ENCODE measurements around the gene FAHD1. TPM values are rescaled to one million over a fixed set of nuclear protein-coding genes. Genes with fewer than 3 reads are reported as not detected.

Gene FAHD1
- total and polyA plus RNA-seq, 7 experiments from 2014 or later, result 7.8 to 28.6 (median 10.0) TPM

DNA sequence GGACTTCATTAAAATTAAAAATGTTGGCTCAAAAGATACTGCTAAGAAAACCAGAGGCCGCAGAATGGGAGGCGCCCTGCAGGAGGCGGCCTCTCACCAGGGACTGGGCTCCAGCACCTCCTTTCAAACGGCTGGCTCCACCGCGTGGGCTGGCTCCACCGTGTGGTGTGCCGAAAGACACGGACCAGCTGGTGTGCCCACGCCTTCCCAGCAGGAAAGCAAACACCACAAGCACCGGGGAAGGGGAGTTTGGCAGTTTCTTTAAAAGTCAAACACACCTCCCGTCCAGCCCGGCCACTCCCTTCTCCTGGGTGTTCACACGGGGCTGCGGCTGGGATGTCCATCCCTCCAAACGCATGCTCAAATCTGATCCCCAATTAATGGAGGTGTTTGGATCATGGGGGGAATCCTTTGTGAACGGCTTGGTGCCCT is 14.3 kb upstream of the FAHD1 start:
- DNase-seq, result peak in 8 of 9 donors; percentile 43 to 63 (median 52)

DNA sequence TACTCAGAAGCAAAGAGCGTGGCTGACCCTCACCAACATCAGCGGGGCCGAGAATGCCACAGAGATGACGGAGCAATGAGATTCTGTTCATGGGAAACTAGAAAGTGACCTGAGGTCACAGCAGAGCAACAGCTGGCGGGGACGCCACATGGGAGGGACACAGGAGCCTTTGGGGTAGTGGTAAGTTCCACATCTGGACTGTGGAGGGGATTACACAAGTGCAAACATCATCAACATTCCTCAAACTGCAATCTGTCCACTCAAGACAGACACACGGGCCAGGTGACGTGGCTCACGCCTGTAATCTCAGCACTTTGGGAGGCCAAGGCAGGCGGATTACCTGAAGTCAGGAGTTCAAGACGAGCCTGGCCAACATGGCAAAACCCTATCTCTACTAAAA is 11.5 kb upstream of the FAHD1 start:
- DNase-seq (no peak), ATAC-seq (no peak)
- no peaks in the 10 kb centered on the region for H3K9me3 Mint-ChIP-seq
- Histone ChIP-seq H3K36me3 (ENCODE audit: control insufficient read depth in 2 of 3, insufficient read depth in 3 of 3, low read length in 3 of 3) (peaks cover 5 to 64% (median 12%) of the 10 kb centered on the region in 3 experiments), H3K4me3 (ENCODE audit: low read length) (no peak overlapping the region), H3K9me3 (ENCODE audit: control insufficient read depth in 2 of 3, low read length in 3 of 3) (no peaks in the 10 kb centered on the region), H3K27me3 (ENCODE audit: control insufficient read depth in 2 of 2, insufficient read depth in 2 of 2, low read length in 2 of 2) (no peaks in the 10 kb centered on the region), H3K4me1 (ENCODE audit: control insufficient read depth in 2 of 2, insufficient read depth in 2 of 2, low read length in 2 of 2) (no peaks in the 10 kb centered on the region), H3K27ac (ENCODE audit: low read depth, low read length) (no peak overlapping the region)
- ChIA-PET POLR2A (no interaction called here), CTCF (no interaction called here)
- peaks cover 6 to 14% (median 9%) of the 10 kb centered on the region in 7 donors for H3K4me1 Mint-ChIP-seq
- H3K4me3 Mint-ChIP-seq, result no peak overlapping the region
- intact Hi-C loops (cut with micrococcal nuclease), result no loop called here
- H3K27ac Mint-ChIP-seq, result peak overlapping the region in 3 of 9 donors; percentile 32 to 53 (median 38)
- no peaks in the 10 kb centered on the region for H3K27me3 Mint-ChIP-seq
- peaks cover 0 to 12% (median 5%) of the 10 kb centered on the region in 5 donors for H3K36me3 Mint-ChIP-seq

More for the DNA sequence above, 14.3 kb upstream of the FAHD1 start:
- H3K27me3 ChIP-seq (ENCODE audit: control insufficient read depth in 2 of 2, insufficient read depth in 2 of 2, low read length in 2 of 2), result no peaks in the 10 kb centered on the region
- H3K9me3 Mint-ChIP-seq, result no peaks in the 10 kb centered on the region
- POLR2A ChIA-PET, result interaction anchor here (1.0 to 1.4 kb wide), 2 partner anchors 30 to 471 kb away, joined by 3 to 6 read pairs; partner anchors contain the start of genes NUBP2 and SPSB3
- no peaks in the 10 kb centered on the region for H3K4me1 ChIP-seq (ENCODE audit: control insufficient read depth in 2 of 2, insufficient read depth in 2 of 2, low read length in 2 of 2)
- H3K9me3 ChIP-seq (ENCODE audit: control insufficient read depth in 2 of 3, low read length in 3 of 3), result no peaks in the 10 kb centered on the region
- H3K36me3 Mint-ChIP-seq, result peaks cover 0 to 23% (median 10%) of the 10 kb centered on the region in 5 donors
- H3K27ac ChIP-seq (ENCODE audit: low read depth, low read length), result no peak overlapping the region
- peak; percentile 85 for ATAC-seq
- no peaks in the 10 kb centered on the region for H3K27me3 Mint-ChIP-seq
- H3K4me3 Mint-ChIP-seq, result no peak overlapping the region
- H3K4me3 ChIP-seq (ENCODE audit: low read length), result no peak overlapping the region
- H3K27ac Mint-ChIP-seq, result peak overlapping the region in 3 of 9 donors; percentile 10 to 57 (median 21)
- peaks cover 5 to 14% (median 9%) of the 10 kb centered on the region in 7 donors for H3K4me1 Mint-ChIP-seq
- peaks cover 12 to 62% (median 14%) of the 10 kb centered on the region in 3 experiments for H3K36me3 ChIP-seq (ENCODE audit: control insufficient read depth in 2 of 3, insufficient read depth in 3 of 3, low read length in 3 of 3)
- CTCF ChIA-PET, result interaction anchor here (0.6 kb wide), 1 partner anchor 392 kb away, joined by 4 read pairs; no protein-coding TSS in a partner anchor
- intact Hi-C loops (cut with micrococcal nuclease), result loop anchor here (1.0 kb wide), 3 partner anchors 14 to 117 kb away; partner anchors contain the start of genes MRPS34 (in 2 of the 2) and HAGH (in 1 of the 2)

DNA sequence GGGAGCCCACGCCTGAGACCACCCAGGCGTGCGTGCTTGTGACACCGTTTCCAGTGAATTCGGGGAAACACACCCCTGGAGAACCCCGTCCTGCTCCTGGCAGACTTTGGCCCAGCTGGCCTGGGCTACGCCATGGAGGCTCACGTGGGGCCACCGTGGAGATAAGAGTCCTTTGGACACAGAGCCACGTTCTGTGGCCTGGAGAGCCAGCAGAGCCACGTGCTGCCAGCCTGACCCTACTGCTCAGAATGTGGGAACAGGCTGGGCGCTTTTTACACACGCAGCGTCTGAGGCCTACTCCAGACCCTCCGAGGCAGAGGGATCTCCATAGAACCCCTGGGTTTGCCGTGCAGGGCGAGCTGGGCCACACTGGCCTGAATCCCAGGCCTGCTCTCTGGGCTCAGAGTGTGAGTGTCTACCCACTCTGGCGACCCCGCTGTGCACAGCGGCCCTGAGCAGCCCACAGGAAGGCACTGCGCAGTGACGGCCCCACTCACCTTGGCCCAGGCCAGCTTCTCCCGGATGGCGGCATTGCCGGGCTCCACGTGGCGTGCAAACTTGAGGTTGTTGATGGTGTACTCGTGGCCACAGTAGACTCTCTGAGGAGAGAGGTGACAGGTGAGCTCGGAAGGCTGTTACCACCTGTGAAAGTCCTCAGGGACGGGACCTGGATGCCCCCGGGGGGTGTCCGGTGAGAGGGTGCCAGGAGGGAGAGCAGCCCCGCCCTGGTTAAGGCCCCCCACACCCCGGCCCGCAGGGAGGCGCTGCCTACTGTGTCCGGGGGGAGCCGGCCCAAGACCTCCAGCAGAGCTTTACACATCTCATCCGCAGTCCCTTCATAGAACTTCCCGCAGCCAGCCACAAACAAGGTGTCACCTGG is 10.4 kb upstream of the FAHD1 start:
- peaks cover 0 to 12% (median 5%) of the 10 kb centered on the region in 5 donors for H3K36me3 Mint-ChIP-seq
- no peaks in the 10 kb centered on the region for H3K9me3 Mint-ChIP-seq
- no peaks in the 10 kb centered on the region for H3K4me1 ChIP-seq (ENCODE audit: control insufficient read depth in 2 of 2, insufficient read depth in 2 of 2, low read length in 2 of 2)
- H3K4me1 Mint-ChIP-seq, result peaks cover 6 to 14% (median 9%) of the 10 kb centered on the region in 7 donors
- H3K27ac Mint-ChIP-seq, result no peak overlapping the region
- H3K36me3 ChIP-seq (ENCODE audit: control insufficient read depth in 2 of 3, insufficient read depth in 3 of 3, low read length in 3 of 3), result peaks cover 5 to 73% (median 12%) of the 10 kb centered on the region in 3 experiments
- POLR2A ChIA-PET, result interaction anchor here (1.1 kb wide), 1 partner anchor 36 kb away, joined by 3 read pairs; no protein-coding TSS in a partner anchor
- DNase-seq, result no peak
- no peak overlapping the region for H3K4me3 ChIP-seq (ENCODE audit: low read length)
- intact Hi-C loops (cut with micrococcal nuclease), result no loop called here
- no peaks in the 10 kb centered on the region for H3K9me3 ChIP-seq (ENCODE audit: control insufficient read depth in 2 of 3, low read length in 3 of 3)
- CTCF ChIA-PET, result no interaction called here
- no peaks in the 10 kb centered on the region for H3K27me3 ChIP-seq (ENCODE audit: control insufficient read depth in 2 of 2, insufficient read depth in 2 of 2, low read length in 2 of 2)
- H3K4me3 Mint-ChIP-seq, result no peak overlapping the region
- H3K27me3 Mint-ChIP-seq, result no peaks in the 10 kb centered on the region
- ATAC-seq, result no peak
- no peak overlapping the region for H3K27ac ChIP-seq (ENCODE audit: low read depth, low read length)

DNA sequence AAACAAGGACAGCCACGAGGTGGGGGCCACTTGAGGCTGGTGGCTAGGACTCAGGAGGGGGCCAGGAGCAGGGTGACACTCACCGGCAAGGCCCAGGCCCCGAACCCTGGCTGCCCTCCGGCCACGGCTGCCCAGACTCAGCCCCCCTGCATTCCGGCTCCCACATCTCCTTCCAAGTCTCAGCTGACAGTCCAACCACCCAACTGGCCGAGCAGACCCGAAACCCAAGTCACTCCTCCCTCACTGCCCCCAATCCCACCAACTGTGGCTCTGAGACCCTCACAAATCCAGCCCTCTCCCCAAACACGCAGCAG is 9.8 kb upstream of the FAHD1 start:
- ATAC-seq (no peak), DNase-seq (no peak)
- H3K36me3 Mint-ChIP-seq, result peaks cover 0 to 12% (median 5%) of the 10 kb centered on the region in 5 donors
- no peaks in the 10 kb centered on the region for H3K27me3 ChIP-seq (ENCODE audit: control insufficient read depth in 2 of 2, insufficient read depth in 2 of 2, low read length in 2 of 2)
- CTCF ChIA-PET, result no interaction called here
- POLR2A ChIA-PET, result interaction anchor here (1.1 kb wide), 1 partner anchor 37 kb away, joined by 3 read pairs; no protein-coding TSS in a partner anchor
- H3K27ac Mint-ChIP-seq, result peak overlapping the region in 2 of 9 donors; percentile 33 to 46
- H3K4me3 Mint-ChIP-seq, result no peak overlapping the region
- peaks cover 5 to 78% (median 16%) of the 10 kb centered on the region in 3 experiments for H3K36me3 ChIP-seq (ENCODE audit: control insufficient read depth in 2 of 3, insufficient read depth in 3 of 3, low read length in 3 of 3)
- no peaks in the 10 kb centered on the region for H3K27me3 Mint-ChIP-seq
- intact Hi-C loops (cut with micrococcal nuclease), result no loop called here
- no peaks in the 10 kb centered on the region for H3K9me3 ChIP-seq (ENCODE audit: control insufficient read depth in 2 of 3, low read length in 3 of 3)
- H3K4me3 ChIP-seq (ENCODE audit: low read length), result no peak overlapping the region
- H3K9me3 Mint-ChIP-seq, result no peaks in the 10 kb centered on the region
- H3K4me1 ChIP-seq (ENCODE audit: control insufficient read depth in 2 of 2, insufficient read depth in 2 of 2, low read length in 2 of 2), result no peaks in the 10 kb centered on the region
- no peak overlapping the region for H3K27ac ChIP-seq (ENCODE audit: low read depth, low read length)
- peaks cover 6 to 14% (median 9%) of the 10 kb centered on the region in 7 donors for H3K4me1 Mint-ChIP-seq

DNA sequence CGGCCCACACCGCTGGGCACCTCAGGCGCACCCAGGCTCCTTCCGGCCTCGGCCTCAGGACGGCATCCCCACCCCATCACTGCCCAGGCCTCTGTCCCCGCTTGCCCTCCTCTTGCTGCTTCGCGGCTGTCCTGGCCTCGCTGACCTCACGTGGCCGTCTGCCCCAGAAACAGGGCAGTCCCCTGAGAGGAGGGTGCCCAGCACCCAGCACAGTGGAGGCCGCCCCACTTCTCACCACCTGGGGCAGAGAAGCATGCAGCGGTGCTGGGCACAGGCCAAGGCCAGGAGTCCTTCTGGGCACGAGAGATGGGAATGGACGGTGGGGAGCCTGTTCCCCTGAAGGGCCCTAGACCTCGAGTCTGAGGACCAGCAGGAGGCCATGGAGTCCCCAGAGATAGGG is 9.3 kb upstream of the FAHD1 start:
- H3K27ac ChIP-seq (ENCODE audit: low read depth, low read length), result no peak overlapping the region
- no peaks in the 10 kb centered on the region for H3K27me3 ChIP-seq (ENCODE audit: control insufficient read depth in 2 of 2, insufficient read depth in 2 of 2, low read length in 2 of 2)
- Mint-ChIP-seq H3K4me1 (peaks cover 6 to 10% (median 10%) of the 10 kb centered on the region in 7 donors), H3K4me3 (no peak overlapping the region), H3K36me3 (peaks cover 0 to 15% (median 5%) of the 10 kb centered on the region in 5 donors), H3K27ac (no peak overlapping the region), H3K9me3 (no peaks in the 10 kb centered on the region), H3K27me3 (no peaks in the 10 kb centered on the region)
- no peaks in the 10 kb centered on the region for H3K9me3 ChIP-seq (ENCODE audit: control insufficient read depth in 2 of 3, low read length in 3 of 3)
- ATAC-seq (no peak), DNase-seq (no peak)
- ChIA-PET POLR2A (no interaction called here), CTCF (no interaction called here)
- no peak overlapping the region for H3K4me3 ChIP-seq (ENCODE audit: low read length)
- no peaks in the 10 kb centered on the region for H3K4me1 ChIP-seq (ENCODE audit: control insufficient read depth in 2 of 2, insufficient read depth in 2 of 2, low read length in 2 of 2)
- intact Hi-C loops (cut with micrococcal nuclease), result no loop called here
- peaks cover 8 to 83% (median 19%) of the 10 kb centered on the region in 3 experiments for H3K36me3 ChIP-seq (ENCODE audit: control insufficient read depth in 2 of 3, insufficient read depth in 3 of 3, low read length in 3 of 3)

DNA sequence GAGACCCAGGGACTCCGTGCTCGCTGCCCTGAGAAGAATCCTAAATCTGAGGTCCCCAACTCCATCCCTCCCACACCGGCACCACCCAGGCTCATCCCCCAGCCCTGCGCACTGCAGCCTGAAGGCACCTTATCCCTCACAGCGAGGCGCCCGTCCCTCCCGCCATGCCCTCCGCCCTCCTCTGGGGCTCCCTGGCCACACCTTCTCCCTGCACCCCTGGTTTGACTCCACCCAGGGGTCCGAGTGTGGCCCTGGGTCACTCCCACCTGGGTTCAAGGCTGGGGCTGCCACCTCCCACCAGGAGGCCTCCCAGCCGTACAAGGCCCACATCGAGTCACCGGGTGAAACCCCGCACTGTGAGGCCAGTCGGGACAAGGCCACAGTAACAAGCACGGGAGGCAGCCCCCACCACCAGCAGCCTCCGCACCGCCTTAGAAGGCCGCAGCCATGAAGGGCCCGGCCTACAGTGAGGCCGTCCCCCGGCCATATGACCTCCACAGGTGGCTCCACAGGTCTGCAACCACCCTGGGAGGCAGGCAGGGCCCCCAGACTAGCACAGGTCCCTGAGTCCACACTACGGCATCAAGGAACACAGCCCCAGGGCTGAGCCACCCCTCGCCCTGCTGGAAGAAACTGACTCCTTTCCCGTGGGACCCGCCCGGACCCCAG is 8.7 kb upstream of the FAHD1 start:
- DNase-seq, result no peak
- Mint-ChIP-seq H3K27ac (no peak overlapping the region), H3K4me3 (no peak overlapping the region), H3K9me3 (no peaks in the 10 kb centered on the region), H3K27me3 (no peaks in the 10 kb centered on the region), H3K36me3 (peaks cover 0 to 16% (median 5%) of the 10 kb centered on the region in 5 donors), H3K4me1 (peaks cover 2 to 10% (median 4%) of the 10 kb centered on the region in 7 donors)
- POLR2A ChIA-PET, result no interaction called here
- ATAC-seq, result no peak
- no peaks in the 10 kb centered on the region for H3K9me3 ChIP-seq (ENCODE audit: control insufficient read depth in 2 of 3, low read length in 3 of 3)
- no peaks in the 10 kb centered on the region for H3K27me3 ChIP-seq (ENCODE audit: control insufficient read depth in 2 of 2, insufficient read depth in 2 of 2, low read length in 2 of 2)
- H3K4me1 ChIP-seq (ENCODE audit: control insufficient read depth in 2 of 2, insufficient read depth in 2 of 2, low read length in 2 of 2), result no peaks in the 10 kb centered on the region
- CTCF ChIA-PET, result no interaction called here
- intact Hi-C loops (cut with micrococcal nuclease), result no loop called here
- H3K27ac ChIP-seq (ENCODE audit: low read depth, low read length), result no peak overlapping the region
- H3K4me3 ChIP-seq (ENCODE audit: low read length), result no peak overlapping the region
- peaks cover 8 to 86% (median 19%) of the 10 kb centered on the region in 3 experiments for H3K36me3 ChIP-seq (ENCODE audit: control insufficient read depth in 2 of 3, insufficient read depth in 3 of 3, low read length in 3 of 3)

Data from naive thymus-derived CD4-positive, alpha-beta T cell (primary cell).